ENCODE results near the gene HIPK2.
A peak's percentile ranks its signal among the peaks of the same experiment; 100 is the strongest.

The HIPK2 gene

GRCh38 chr7:139583826-139584553, 193.8 kb downstream of the HIPK2 start:
- DNase-seq (no peak), ATAC-seq (ENCODE audit: insufficient read depth, low read depth) (peak; percentile 55; the same call in 2 of the 3 replicates)
- H2AFZ ChIP-seq (ENCODE audit: low read depth, low read length) = no peak overlapping the region
- H3K4me1 ChIP-seq (ENCODE audit: insufficient read depth, low read length) = no peaks in the 10 kb centered on the region
- H3K4me2 ChIP-seq (ENCODE audit: insufficient read depth, low read length) = no peak overlapping the region
- H3K79me2 ChIP-seq (ENCODE audit: insufficient read depth, low read length) = no peaks in the 10 kb centered on the region
- TF ChIP-seq EZH2 (IDR thresholded peaks at IDR 0.05; ENCODE audit: borderline replicate concordance, low read depth, low read length, severe bottlenecking) (no peak), CTCF (IDR thresholded peaks at IDR 0.05; ENCODE audit: borderline replicate concordance, extremely low read depth, low read length, poor library complexity, severe bottlenecking) (no peak)
- peaks cover 11% of the 10 kb centered on the region for H3K36me3 ChIP-seq (ENCODE audit: insufficient read depth, low read length)
- H3K27ac ChIP-seq (ENCODE audit: low read length) = no peak overlapping the region
- H3K4me3 ChIP-seq (ENCODE audit: low read depth in 1 of 2, low read length in 2 of 2) = no peak overlapping the region
- no peak overlapping the region for H3K9ac ChIP-seq (ENCODE audit: low read depth, low read length)
- H3K9me3 ChIP-seq (ENCODE audit: insufficient read depth, low read length, severe bottlenecking) = no peaks in the 10 kb centered on the region
- H4K20me1 ChIP-seq (ENCODE audit: insufficient read depth, low read length) = no peaks in the 10 kb centered on the region
- H3K27me3 ChIP-seq (ENCODE audit: insufficient read depth, low read length, poor library complexity) = no peaks in the 10 kb centered on the region

- H3K9ac ChIP-seq (ENCODE audit: low read depth, low read length) = no peak overlapping the region
- DNase-seq = peak; percentile 21
- no peak overlapping the region for H3K27ac ChIP-seq (ENCODE audit: low read length)
- H3K4me2 ChIP-seq (ENCODE audit: insufficient read depth, low read length) = no peak overlapping the region
- no peaks in the 10 kb centered on the region for H4K20me1 ChIP-seq (ENCODE audit: insufficient read depth, low read length)
- TF ChIP-seq CTCF (IDR thresholded peaks at IDR 0.05; ENCODE audit: borderline replicate concordance, extremely low read depth, low read length, poor library complexity, severe bottlenecking) = no peak
- TF ChIP-seq EZH2 (IDR thresholded peaks at IDR 0.05; ENCODE audit: borderline replicate concordance, low read depth, low read length, severe bottlenecking) = no peak
- H2AFZ ChIP-seq (ENCODE audit: low read depth, low read length) = no peak overlapping the region
- H3K27me3 ChIP-seq (ENCODE audit: insufficient read depth, low read length, poor library complexity) = no peaks in the 10 kb centered on the region
- H3K79me2 ChIP-seq (ENCODE audit: insufficient read depth, low read length) = no peaks in the 10 kb centered on the region
- peak; percentile 63 for ATAC-seq (ENCODE audit: insufficient read depth, low read depth)
- H3K36me3 ChIP-seq (ENCODE audit: insufficient read depth, low read length) = peaks cover 11% of the 10 kb centered on the region; the same call in 1 of the 2 replicates
- no peaks in the 10 kb centered on the region for H3K4me1 ChIP-seq (ENCODE audit: insufficient read depth, low read length)
- no peak overlapping the region for H3K4me3 ChIP-seq (ENCODE audit: low read depth in 1 of 2, low read length in 2 of 2)
- H3K9me3 ChIP-seq (ENCODE audit: insufficient read depth, low read length, severe bottlenecking) = no peaks in the 10 kb centered on the region
Observed at GRCh38 chr7:139582671-139583155, 195.1 kb downstream of the HIPK2 start.

GRCh38 chr7:139582130-139582650, 195.6 kb downstream of the HIPK2 start:
- H3K4me1 ChIP-seq (ENCODE audit: insufficient read depth, low read length) = no peaks in the 10 kb centered on the region
- H4K20me1 ChIP-seq (ENCODE audit: insufficient read depth, low read length) = no peaks in the 10 kb centered on the region
- no peaks in the 10 kb centered on the region for H3K79me2 ChIP-seq (ENCODE audit: insufficient read depth, low read length)
- no peak overlapping the region for H3K9ac ChIP-seq (ENCODE audit: low read depth, low read length)
- peaks cover 11% of the 10 kb centered on the region; the same call in 1 of the 2 replicates for H3K36me3 ChIP-seq (ENCODE audit: insufficient read depth, low read length)
- no peak overlapping the region for H3K4me3 ChIP-seq (ENCODE audit: low read depth in 1 of 2, low read length in 2 of 2)
- ATAC-seq (ENCODE audit: insufficient read depth, low read depth) (peak; percentile 25; the same call in 1 of the 3 replicates), DNase-seq (no peak)
- TF ChIP-seq EZH2 (IDR thresholded peaks at IDR 0.05; ENCODE audit: borderline replicate concordance, low read depth, low read length, severe bottlenecking) (no peak), CTCF (IDR thresholded peaks at IDR 0.05; ENCODE audit: borderline replicate concordance, extremely low read depth, low read length, poor library complexity, severe bottlenecking) (no peak)
- H2AFZ ChIP-seq (ENCODE audit: low read depth, low read length) = no peak overlapping the region
- no peaks in the 10 kb centered on the region for H3K9me3 ChIP-seq (ENCODE audit: insufficient read depth, low read length, severe bottlenecking)
- no peaks in the 10 kb centered on the region for H3K27me3 ChIP-seq (ENCODE audit: insufficient read depth, low read length, poor library complexity)
- no peak overlapping the region for H3K4me2 ChIP-seq (ENCODE audit: insufficient read depth, low read length)
- H3K27ac ChIP-seq (ENCODE audit: low read length) = no peak overlapping the region

Measured in DND-41 (cell line).